ENCODE results near the gene RAB11B. TPM values are rescaled to one million over a fixed set of nuclear protein-coding genes. Genes with fewer than 3 reads are reported as not detected.
"Not testable (repeated sequence)": the region's sequence is repeated elsewhere in the genome, so short reads cannot be mapped to it uniquely, and the experiment has no call there.

RAB11B gene
- total RNA-seq, 1 experiment from 2014 or later, result 91.3 TPM

GRCh38 chr19:8342684-8343482, 47.3 kb upstream of the RAB11B start, which contains the start of gene KANK3:
KANK3 (minus strand) TSS chr19:8343262; CDS start chr19:8337828, 5,434 bp downstream.
- TF ChIP-seq CTCF (IDR thresholded peaks at IDR 0.05; ENCODE audit: insufficient read depth in 1 of 2, low read depth in 1 of 2, low read length in 1 of 2, severe bottlenecking in 1 of 2, unreplicated experiment in 1 of 2), result no peak
- POLR2A ChIA-PET, result no interaction called here

GRCh38 chr19:8343483-8343844, 46.7 kb upstream of the RAB11B start:
- ChIA-PET POLR2A (interaction anchor here (0.6 kb wide), 1 partner anchor 9 kb away, joined by 8 read pairs; no protein-coding TSS in a partner anchor), CTCF (interaction anchor here (1.0 kb wide), 1 partner anchor 10 kb away, joined by 4 read pairs; no protein-coding TSS in a partner anchor)
- no peak for TF ChIP-seq CTCF (IDR thresholded peaks at IDR 0.05; ENCODE audit: insufficient read depth in 1 of 2, low read depth in 1 of 2, low read length in 1 of 2, severe bottlenecking in 1 of 2, unreplicated experiment in 1 of 2)
- intact Hi-C loops (cut with micrococcal nuclease; ENCODE audit: unreplicated experiment), result no loop called here
- H3K27me3 Mint-ChIP-seq (ENCODE audit: insufficient read depth, unreplicated experiment), result no peaks in the 10 kb centered on the region
- no peaks in the 10 kb centered on the region for H3K9me3 Mint-ChIP-seq (ENCODE audit: unreplicated experiment)
- no TSS peak for BruUV-seq (replicated peaks)
- no peak for DNase-seq
- no peaks in the 10 kb centered on the region for H3K4me1 Mint-ChIP-seq (ENCODE audit: low read depth, unreplicated experiment)
- peak overlapping the region; percentile 56; the same call in 1 of the 2 replicates for H3K4me3 ChIP-seq (ENCODE audit: low read depth, low read length)
- H3K36me3 Mint-ChIP-seq (ENCODE audit: insufficient read depth, unreplicated experiment), result no peaks in the 10 kb centered on the region
- no peak overlapping the region for H3K27ac Mint-ChIP-seq (ENCODE audit: unreplicated experiment)
- no peaks in the 10 kb centered on the region for H3K36me3 ChIP-seq (ENCODE audit: control insufficient read depth, insufficient read depth, low read length)
- H3K4me3 Mint-ChIP-seq (ENCODE audit: unreplicated experiment), result peak overlapping the region; percentile 74
- peaks cover 10% of the 10 kb centered on the region for H3K4me1 ChIP-seq
- H3K27me3 ChIP-seq (replicated peaks; ENCODE audit: control insufficient read depth, insufficient read depth, low read length), result no peaks in the 10 kb centered on the region
- no peaks in the 10 kb centered on the region for H3K9me3 ChIP-seq

More at GRCh38 chr19:8342684-8343482, 47.3 kb upstream of the RAB11B start, which contains the start of gene KANK3:
- H3K4me3 ChIP-seq (ENCODE audit: low read depth, low read length), result peak within 1 kb of the TSS; percentile 56
- peaks cover 10% of the 10 kb centered on the region for H3K4me1 ChIP-seq
- peak within 1 kb of the TSS; percentile 74 for H3K4me3 Mint-ChIP-seq (ENCODE audit: unreplicated experiment)
- H3K27ac Mint-ChIP-seq (ENCODE audit: unreplicated experiment), result no peak within 1 kb of the TSS
- intact Hi-C loops (cut with micrococcal nuclease; ENCODE audit: unreplicated experiment), result no loop called here
- H3K4me1 Mint-ChIP-seq (ENCODE audit: low read depth, unreplicated experiment), result no peaks in the 10 kb centered on the region
- no peaks in the 10 kb centered on the region for H3K9me3 Mint-ChIP-seq (ENCODE audit: unreplicated experiment)
- no peaks in the 10 kb centered on the region for H3K36me3 ChIP-seq (ENCODE audit: control insufficient read depth, insufficient read depth, low read length)
- no peaks in the 10 kb centered on the region for H3K9me3 ChIP-seq
- CTCF ChIA-PET, result interaction anchor here (1.0 kb wide), 1 partner anchor 10 kb away, joined by 4 read pairs; no protein-coding TSS in a partner anchor
- no TSS peak for BruUV-seq (replicated peaks)
- H3K27me3 ChIP-seq (replicated peaks; ENCODE audit: control insufficient read depth, insufficient read depth, low read length), result no peaks in the 10 kb centered on the region
- no peaks in the 10 kb centered on the region for H3K27me3 Mint-ChIP-seq (ENCODE audit: insufficient read depth, unreplicated experiment)
- peak; percentile 98 to 99 for DNase-seq
- no peaks in the 10 kb centered on the region for H3K36me3 Mint-ChIP-seq (ENCODE audit: insufficient read depth, unreplicated experiment)

GRCh38 chr19:8349629-8350372, 40.4 kb upstream of the RAB11B start:
- BruUV-seq (replicated peaks); H3K9me3 Mint-ChIP-seq (ENCODE audit: unreplicated experiment); DNase-seq; H3K4me3 ChIP-seq (ENCODE audit: low read depth, low read length); H3K4me3 Mint-ChIP-seq (ENCODE audit: unreplicated experiment); H3K36me3 ChIP-seq (ENCODE audit: control insufficient read depth, insufficient read depth, low read length); POLR2A ChIA-PET; H3K4me1 ChIP-seq; H3K9me3 ChIP-seq; H3K4me1 Mint-ChIP-seq (ENCODE audit: low read depth, unreplicated experiment); H3K36me3 Mint-ChIP-seq (ENCODE audit: insufficient read depth, unreplicated experiment); H3K27ac Mint-ChIP-seq (ENCODE audit: unreplicated experiment); intact Hi-C loops (cut with micrococcal nuclease; ENCODE audit: unreplicated experiment); H3K27me3 ChIP-seq (replicated peaks; ENCODE audit: control insufficient read depth, insufficient read depth, low read length); H3K27me3 Mint-ChIP-seq (ENCODE audit: insufficient read depth, unreplicated experiment): not testable (repeated sequence)
- CTCF ChIA-PET, result interaction anchor here (0.6 kb wide), 1 partner anchor 64 kb away, joined by 5 read pairs; the partner anchor contains the start of gene MARCHF2
